Stimulated activated CD4-positive, alpha-beta T cell treated with anti-CD3 and anti-CD28 coated beads, Interleukin-12 subunit alpha, Interleukin-12 subunit beta, amount 100 ng/mL, for 24 hours (primary cell): ENCODE data around the gene PPP6C.
"Not testable (repeated sequence)": the region's sequence is repeated elsewhere in the genome, so short reads cannot be mapped to it uniquely, and the experiment has no call there.

Source experiments
- DNase-seq, 2 experiments: peaks; one replicate each; pipeline ENCODE4 v3.0.0-alpha.2; 2020; ENCODE audit warnings: low read depth in 2 of 2

Gene PPP6C

DNA sequence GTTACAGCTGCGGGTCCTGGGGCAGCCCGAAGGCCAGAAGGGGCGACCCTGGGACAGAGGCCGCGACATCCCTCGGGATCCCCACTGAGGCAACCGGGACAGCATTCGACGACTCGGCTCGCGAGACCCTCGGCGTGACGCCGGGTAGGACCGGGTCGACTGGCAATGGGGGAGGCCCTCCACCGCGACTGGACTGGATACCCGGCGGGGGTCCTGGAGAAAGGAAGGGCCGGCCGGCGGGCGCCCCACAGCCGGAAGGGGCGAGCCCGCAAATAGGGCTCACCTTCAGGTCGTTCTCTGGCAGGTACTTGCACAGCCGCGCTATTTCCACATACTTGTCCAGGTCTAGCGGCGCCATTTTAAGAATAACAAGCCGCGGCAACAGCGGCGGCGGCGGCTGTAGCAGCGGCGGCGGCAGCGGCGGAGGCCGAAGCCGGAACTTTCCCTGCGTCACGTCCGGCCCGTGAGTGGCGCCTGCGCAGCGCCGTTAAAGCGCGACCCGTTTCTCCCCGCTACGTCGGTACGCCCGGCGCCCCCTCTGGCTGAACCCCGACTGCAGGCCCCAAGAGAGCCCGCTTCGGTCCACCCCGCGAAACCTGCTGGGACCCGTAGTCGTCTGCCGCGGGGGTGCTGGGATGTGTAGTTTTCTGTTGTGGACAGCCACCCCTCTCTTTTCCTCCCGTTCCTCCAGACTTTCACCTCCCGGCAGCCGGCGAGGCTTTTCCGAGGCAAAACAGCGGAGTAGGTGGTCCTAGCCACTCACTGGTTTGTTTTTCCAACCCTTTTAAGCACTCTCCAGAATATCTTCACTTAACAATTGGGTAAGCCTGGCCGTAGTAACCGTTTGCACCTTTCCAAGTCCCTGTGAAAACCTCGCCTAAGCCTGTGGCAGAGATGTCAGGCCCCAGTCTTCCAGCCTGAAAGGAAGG is at the start of gene PPP6C:
TSS of gene PPP6C (minus strand) at position 443 of the 929 bp plus-strand sequence. CDS start at position 358, 85 bp downstream.
- DNase-seq = peak; percentile 94 to 97

DNA sequence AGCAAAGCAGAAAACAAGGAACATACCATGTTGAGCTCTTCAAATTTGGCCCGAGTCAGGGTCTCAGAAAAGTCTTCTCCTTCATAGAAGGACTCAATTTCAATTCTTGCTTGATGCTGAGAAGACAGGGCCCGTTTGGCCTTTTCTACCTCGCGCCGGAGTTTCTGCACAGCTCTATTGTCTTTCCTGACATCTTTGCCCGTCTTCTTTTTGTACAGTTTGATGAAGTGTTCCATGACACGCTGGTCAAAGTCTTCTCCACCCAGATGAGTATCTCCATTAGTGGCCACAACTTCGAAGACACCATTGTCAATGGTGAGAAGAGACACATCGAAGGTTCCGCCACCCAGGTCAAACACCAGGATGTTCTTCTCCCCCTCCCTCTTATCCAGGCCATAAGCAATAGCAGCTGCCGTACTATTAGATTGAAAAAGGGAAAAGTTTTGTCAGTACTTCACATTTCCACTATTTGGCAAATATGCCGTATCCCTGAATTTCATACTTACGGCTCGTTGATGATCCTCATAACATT is 49.4 kb upstream of the PPP6C start:
- no peak for DNase-seq

- no peak for DNase-seq
Observed at GRCh38 chr9:125238127-125238914, 48.7 kb upstream of the PPP6C start.

- not testable (repeated sequence) for DNase-seq
Observed at GRCh38 chr9:125236520-125237159, 47.0 kb upstream of the PPP6C start.

DNA sequence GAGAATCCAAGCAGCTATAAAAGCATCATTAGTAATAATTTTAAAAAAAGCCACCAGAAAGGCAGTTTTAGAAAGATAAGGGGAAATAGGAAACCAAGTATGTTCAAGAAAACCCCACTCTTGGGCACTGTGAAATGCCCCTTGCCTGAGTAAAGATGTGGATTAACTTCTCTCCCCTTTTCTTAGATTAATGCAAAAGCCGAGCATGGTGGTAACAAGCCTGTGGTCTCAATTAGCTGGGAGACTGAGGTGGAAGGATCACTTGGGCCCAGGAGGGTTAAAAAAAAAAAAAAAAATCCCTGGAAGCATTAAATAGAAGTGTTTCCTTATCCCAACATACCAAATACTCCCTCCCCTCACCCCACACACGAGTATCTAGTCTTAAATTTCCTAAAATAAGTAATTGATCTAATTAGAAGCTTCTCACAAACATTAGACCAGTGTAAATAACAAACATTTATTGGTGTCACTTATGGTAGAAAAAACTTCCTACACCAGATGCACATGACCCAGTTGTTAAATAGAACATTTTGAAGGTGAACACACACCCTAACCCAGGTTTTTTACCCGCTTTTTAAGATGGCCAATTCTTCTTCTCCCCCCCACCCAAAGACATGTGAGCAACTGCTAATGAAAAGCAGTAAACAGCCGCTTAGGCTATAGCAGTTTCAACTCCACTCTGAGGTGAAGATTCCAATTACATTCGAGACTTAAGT is 46.4 kb upstream of the PPP6C start:
- no peak for DNase-seq

GRCh38 chr9:125234099-125234498 is 44.5 kb upstream of the PPP6C start:
- not testable (repeated sequence) for DNase-seq

GRCh38 chr9:125233678-125234077 is 44.1 kb upstream of the PPP6C start:
- no peak for DNase-seq

DNA sequence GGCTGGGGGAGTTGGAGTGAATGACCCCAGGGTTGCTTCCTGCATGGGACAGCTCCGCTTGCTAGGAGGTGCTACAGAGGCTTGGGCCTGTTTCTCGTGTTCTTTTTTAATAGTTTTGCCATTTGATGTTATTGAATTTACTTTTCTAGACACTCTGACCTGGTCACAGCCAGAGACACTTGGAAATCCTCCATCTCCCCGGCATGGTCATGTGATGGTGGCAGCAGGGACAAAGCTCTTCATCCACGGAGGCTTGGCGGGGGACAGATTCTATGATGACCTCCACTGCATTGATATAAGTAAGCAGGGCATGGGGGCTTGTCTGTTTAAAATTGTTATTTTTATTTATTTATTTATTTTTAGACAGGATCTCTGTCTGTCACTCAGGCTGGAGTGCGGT is 38.2 kb upstream of the PPP6C start:
- no peak for DNase-seq

DNA sequence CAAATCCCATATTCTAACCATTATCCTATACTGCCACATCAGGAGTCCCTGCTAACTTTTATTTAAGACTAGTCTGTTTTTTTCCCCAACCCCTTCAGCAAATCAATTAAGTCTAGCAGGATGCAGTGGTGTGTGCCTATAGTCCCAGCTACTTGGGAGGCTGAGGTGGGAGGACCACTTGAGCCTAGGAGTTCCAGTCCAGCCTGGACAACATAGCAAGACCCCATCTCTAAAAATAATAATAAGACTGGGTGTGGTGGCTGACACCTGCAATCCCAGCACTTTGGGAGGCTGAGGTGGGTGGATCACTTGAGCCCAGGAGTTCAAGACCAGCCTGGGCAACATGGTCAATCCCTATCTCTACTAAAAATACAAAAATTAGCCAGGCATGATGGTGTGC is 35.3 kb upstream of the PPP6C start:
- not testable (repeated sequence) for DNase-seq

GRCh38 chr9:125218621-125219020 is 29.0 kb upstream of the PPP6C start:
- no peak for DNase-seq

GRCh38 chr9:125214186-125214585 is 24.6 kb upstream of the PPP6C start:
- no peak for DNase-seq

DNA sequence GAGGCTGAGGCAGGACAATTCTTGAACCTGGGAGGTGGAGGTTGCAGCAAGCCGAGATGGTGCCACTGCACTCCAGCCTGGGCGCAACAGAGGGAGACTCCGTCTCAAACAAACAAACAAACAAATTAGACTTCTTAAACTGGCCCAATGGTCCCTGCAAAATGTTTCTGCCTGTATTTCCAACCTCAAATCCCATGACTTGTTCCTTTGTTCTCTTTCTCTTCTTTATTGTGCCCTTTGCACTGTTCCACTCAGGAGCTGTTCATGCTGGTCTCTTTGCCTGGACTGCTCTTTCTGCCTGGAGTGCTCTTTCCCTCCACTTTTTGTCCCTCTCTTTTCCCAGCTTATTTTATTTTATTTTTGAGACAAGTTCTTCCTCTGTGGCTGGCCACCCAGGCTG is 14.9 kb upstream of the PPP6C start:
- no peak for DNase-seq

DNA sequence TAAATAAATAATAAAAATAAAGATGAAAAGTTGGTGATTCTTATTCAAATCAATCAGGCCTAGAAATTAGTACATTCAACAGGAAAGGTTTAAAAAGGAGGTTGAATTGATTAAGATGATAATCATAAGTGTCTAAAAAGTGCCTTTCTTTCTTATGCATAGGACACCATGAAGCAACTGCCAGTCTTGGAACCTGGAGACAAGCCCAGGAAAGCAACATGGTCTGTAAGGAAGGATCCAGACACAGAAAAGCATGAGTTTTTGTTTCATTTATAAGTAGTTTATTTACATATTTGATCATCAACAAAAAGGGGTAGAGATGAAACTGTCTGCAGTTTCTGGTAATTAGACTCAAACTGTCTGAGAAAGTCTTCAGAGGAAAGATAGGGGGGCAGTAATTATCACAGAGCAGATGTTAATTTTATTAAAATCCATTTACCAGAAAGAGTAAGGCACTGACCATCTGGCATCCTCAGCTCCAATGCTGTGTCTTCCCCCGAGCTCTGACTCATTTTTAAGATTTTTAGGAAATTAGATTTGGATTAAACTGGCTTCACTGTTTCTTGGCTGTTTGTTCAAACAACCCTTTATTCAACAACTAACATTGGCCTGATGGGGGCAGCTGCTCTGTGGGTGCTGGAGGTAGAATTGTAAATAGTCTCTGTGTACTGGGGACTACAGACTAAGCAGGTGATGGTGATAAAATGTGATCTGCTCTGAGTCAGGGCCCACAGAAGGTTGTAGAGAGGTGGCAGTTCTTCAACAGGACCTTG is 13.4 kb upstream of the PPP6C start:
- DNase-seq = no peak

GRCh38 chr9:125200216-125201047 is 10.8 kb upstream of the PPP6C start, which contains the start of gene RABEPK:
Gene RABEPK, plus strand, starts transcription at chr9:125200542. Its CDS starts 2,472 bp downstream, at chr9:125203014.
- DNase-seq = peak; percentile 74 to 93

- DNase-seq = not testable (repeated sequence)
Observed at GRCh38 chr9:125195591-125195990, 6.0 kb upstream of the PPP6C start.

GRCh38 chr9:125194466-125194865 is 4.9 kb upstream of the PPP6C start:
- not testable (repeated sequence) for DNase-seq

DNA sequence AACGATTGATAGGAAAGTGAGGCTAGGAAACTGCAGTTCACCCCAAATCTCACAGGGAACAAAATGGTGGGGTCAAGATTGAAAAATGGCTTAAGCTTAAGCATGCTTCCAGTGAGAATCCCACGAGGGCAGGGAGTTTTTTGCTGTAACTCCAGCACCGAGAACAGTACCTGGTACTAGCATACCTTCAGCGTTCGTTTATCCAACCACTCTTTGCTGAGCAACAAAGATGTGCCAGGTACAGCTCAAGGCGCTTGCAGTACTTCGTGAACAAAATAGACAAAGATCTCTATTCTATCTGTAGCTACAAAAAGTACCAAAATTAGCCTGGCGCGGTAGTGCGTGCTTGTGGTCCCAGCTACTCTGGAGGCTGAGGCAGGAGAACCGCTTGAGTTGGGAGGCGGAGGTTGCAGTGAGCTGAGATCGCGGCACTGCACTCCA is 778 bp upstream of the PPP6C start:
- DNase-seq = no peak

- DNase-seq = no peak
Observed at GRCh38 chr9:125189011-125189360, 617 bp downstream of the PPP6C start.

- no peak for DNase-seq
Observed at GRCh38 chr9:125183561-125183960, 6.0 kb downstream of the PPP6C start.
